Right renal pelvis (tissue), 4 donors: ENCODE data around the gene OR4P4. TPM values are rescaled to one million over a fixed set of nuclear protein-coding genes. Genes with fewer than 3 reads are reported as not detected.

Experiments used
- DNase-seq, 4 donors: peaks; one replicate each; pipeline ENCODE4 v3.0.0-alpha.2; 2013; ENCODE audit warnings: low read depth in 4 of 4, low spot score in 3 of 4, missing footprints in 1 of 4
- polyA plus RNA-seq, 4 donors: library from polyadenylated mRNA; unstranded; fragments of 120-200 nt; gene quantifications; one replicate each; pipeline ENCODE4 v1.2.1, GENCODE V29; 2013; ENCODE audit not compliant: insufficient read length in 4 of 4

Gene OR4P4
- under 1 TPM; 0.07 to 0.14 (median 0.09) TPM for polyA plus RNA-seq

GRCh38 chr11:55634813-55635212, at the start of gene OR4P4:
Gene OR4P4 (plus strand): TSS chr11:55635113.
- no peak for DNase-seq

GRCh38 chr11:55607545-55607944, 27.4 kb upstream of the OR4P4 start, which contains the start of gene OR4C11:
Gene OR4C11 (minus strand): TSS chr11:55607645. CDS start chr11:55604373, 3,272 bp downstream.
- DNase-seq, result no peak

GRCh38 chr11:55624531-55624930, 10.4 kb upstream of the OR4P4 start:
- DNase-seq, result no peak

GRCh38 chr11:55648027-55648426, 13.1 kb downstream of the OR4P4 start, which contains the start of gene OR4S2:
Gene OR4S2 (plus strand): TSS chr11:55648327. CDS start chr11:55650904, 2,577 bp downstream.
- no peak for DNase-seq

- DNase-seq, result no peak
Measured at GRCh38 chr11:55652560-55652959, 17.6 kb downstream of the OR4P4 start.

GRCh38 chr11:55655096-55655495, 20.2 kb downstream of the OR4P4 start:
- DNase-seq, result no peak

GRCh38 chr11:55658031-55658573, 23.2 kb downstream of the OR4P4 start:
- DNase-seq, result no peak

- DNase-seq, result no peak
Measured at GRCh38 chr11:55658608-55659007, 23.7 kb downstream of the OR4P4 start.

- DNase-seq, result no peak
Measured at GRCh38 chr11:55661901-55662300, 27.0 kb downstream of the OR4P4 start, which contains the start of gene OR4C6. Gene OR4C6 (plus strand): TSS chr11:55662201. CDS start chr11:55665167, 2,966 bp downstream.

GRCh38 chr11:55669376-55669775, 34.5 kb downstream of the OR4P4 start:
- DNase-seq, result no peak

- no peak for DNase-seq
Measured at GRCh38 chr11:55673860-55674259, 38.9 kb downstream of the OR4P4 start.

Other genes with a start within 250 kb of the OR4P4 start
- not detected for gene OR4C15, start 80.6 kb upstream of the OR4P4 start, polyA plus RNA-seq
- not detected for gene OR4C16, start 63.0 kb upstream of the OR4P4 start, polyA plus RNA-seq
- not detected for gene OR4C11, start 27.5 kb upstream of the OR4P4 start, polyA plus RNA-seq
- not detected for gene OR4S2, start 13.2 kb downstream of the OR4P4 start, polyA plus RNA-seq
- gene OR4C6, start 27.1 kb downstream of the OR4P4 start, polyA plus RNA-seq, result not detected
- gene OR5D13, start 138.3 kb downstream of the OR4P4 start, polyA plus RNA-seq, result not detected
- gene OR5D14, start 160.4 kb downstream of the OR4P4 start, polyA plus RNA-seq, result not detected
- gene OR5L1, start 176.3 kb downstream of the OR4P4 start, polyA plus RNA-seq, result not detected
- gene OR5D18, start 184.5 kb downstream of the OR4P4 start, polyA plus RNA-seq, result not detected
- not detected for gene OR5L2, start 192.1 kb downstream of the OR4P4 start, polyA plus RNA-seq
- gene OR5D16, start 203.6 kb downstream of the OR4P4 start, polyA plus RNA-seq, result not detected
- not detected for gene TRIM51, start 248.2 kb downstream of the OR4P4 start, polyA plus RNA-seq